ENCODE data around the gene USP48. TPM values are rescaled to one million over a fixed set of nuclear protein-coding genes. Genes with fewer than 3 reads are reported as not detected.

USP48 gene
- total and polyA plus RNA-seq, 2 of the 4 experiments (the other 2 are of a cell fraction) = 24.7 to 25.0 TPM

GRCh38 chr1:21741206-21741605, 41.7 kb downstream of the USP48 start:
- no TSS peak for BruUV-seq (replicated peaks)
- Histone ChIP-seq H3K27me3 (ENCODE audit: control insufficient read depth, insufficient read depth, low read length) (no peaks in the 10 kb centered on the region), H3K4me3 (ENCODE audit: insufficient read depth, low read depth, low read length) (no peak overlapping the region), H3K9me3 (ENCODE audit: control insufficient read depth, insufficient read depth, low read length) (no peaks in the 10 kb centered on the region), H3K9ac (ENCODE audit: low read depth, low read length) (no peak overlapping the region), H3K4ac (ENCODE audit: low read depth, low read length) (peak overlapping the region; percentile 31; the same call in 1 of the 2 replicates), H3K23ac (ENCODE audit: low read depth, low read length) (no peak overlapping the region), H3K79me1 (ENCODE audit: low read depth in 1 of 2, low read length in 2 of 2) (peaks cover 12 to 47% of the 10 kb centered on the region in 2 experiments), H2BK15ac (ENCODE audit: low read depth, low read length) (no peak overlapping the region), H3K9me1 (ENCODE audit: insufficient read depth, low read length) (peaks cover 9% of the 10 kb centered on the region), H3K27ac (ENCODE audit: insufficient read depth, low read length) (no peak overlapping the region), H2BK120ac (ENCODE audit: low read depth, low read length) (no peak overlapping the region; the same call in 1 of the 2 replicates), H4K20me1 (ENCODE audit: insufficient read depth, low read length) (no peaks in the 10 kb centered on the region), H3K56ac (ENCODE audit: extremely low read depth, insufficient read depth, low read length) (no peak overlapping the region), H2AFZ (replicated peaks; ENCODE audit: low read length, poor library complexity) (no peak overlapping the region), H2AK9ac (replicated peaks; ENCODE audit: low read depth, low read length, poor library complexity) (no peak overlapping the region), H3K18ac (ENCODE audit: low read depth, low read length) (peak overlapping the region; percentile 39; the same call in 1 of the 2 replicates), H3K36me3 (ENCODE audit: control insufficient read depth, insufficient read depth, low read length) (peaks cover 11% of the 10 kb centered on the region), H3K4me1 (ENCODE audit: control insufficient read depth, insufficient read depth, low read length) (peaks cover 3% of the 10 kb centered on the region; the same call in 1 of the 2 replicates), H3K4me2 (ENCODE audit: low read depth, low read length) (peak overlapping the region; percentile 23; the same call in 1 of the 2 replicates), H2BK5ac (ENCODE audit: low read depth, low read length, poor library complexity, severe bottlenecking) (peak overlapping the region; percentile 60), H2BK20ac (ENCODE audit: low read depth, low read length) (no peak overlapping the region; the same call in 1 of the 2 replicates), H4K5ac (ENCODE audit: low read depth, low read length) (peak overlapping the region; percentile 56; the same call in 1 of the 2 replicates), H4K91ac (ENCODE audit: insufficient read depth, low read depth, low read length) (0 out of 2 replicates have a peak overlapping the region, but pooled peaks have one; percentile 17), H2AK5ac (ENCODE audit: low read depth, low read length) (no peak overlapping the region), H3K14ac (replicated peaks; ENCODE audit: low read depth, low read length) (no peak overlapping the region), H4K8ac (ENCODE audit: low read depth in 2 of 2, low read length in 2 of 2) (no peak overlapping the region)
- TF ChIP-seq NFE2L2 (IDR thresholded peaks at IDR 0.05; ENCODE audit: low read depth, low read length) = no peak
- TF ChIP-seq CEBPB (IDR thresholded peaks at IDR 0.05; ENCODE audit: low read depth, low read length) = 0 out of 2 replicates have a peak, but pooled peaks have one; percentile 15
- no peak for TF ChIP-seq MXI1 (IDR thresholded peaks at IDR 0.05; ENCODE audit: borderline replicate concordance, low read depth, low read length)
- TF ChIP-seq SMC3 (IDR thresholded peaks at IDR 0.05; ENCODE audit: low read depth, low read length) = no peak
- no peak for TF ChIP-seq ELK1 (IDR thresholded peaks at IDR 0.05; ENCODE audit: borderline replicate concordance, low read depth, low read length)
- TF ChIP-seq RAD21 (IDR thresholded peaks at IDR 0.05; ENCODE audit: low read length) = no peak
- no peak for TF ChIP-seq RFX5 (IDR thresholded peaks at IDR 0.05; ENCODE audit: low read depth, low read length)
- no peak for TF ChIP-seq CHD1 (IDR thresholded peaks at IDR 0.05; ENCODE audit: low read depth, low read length)
- POLR2A ChIA-PET (ENCODE audit: unreplicated experiment) = no interaction called here
- DNase-seq = peak; percentile 17
- ATAC-seq (ENCODE audit: low read depth) = peak; percentile 59
- intact Hi-C loops (cut with micrococcal nuclease) (loop anchor here (5.0 kb wide), 1 partner anchor 34 kb away; no protein-coding TSS in a partner anchor), dilution Hi-C loops (cut with HindIII; ENCODE audit: low sequenced_read_pairs, unreplicated experiment) (no loop called here), in situ Hi-C loops (cut with MboI; ENCODE audit: low sequenced_read_pairs) (no loop called here)
- CTCF ChIA-PET = interaction anchor here (1.0 kb wide), 1 partner anchor 14 kb away, joined by 3 read pairs; no protein-coding TSS in a partner anchor
- WGBS, 2 experiments (ENCODE audit: extremely low coverage in 2 of 2, insufficient read length in 1 of 2) = no CpG with 5 or more reads among the region's 2 CpGs

Data from IMR-90 (cell line).